ENCODE results near the gene NAXD.

The NAXD gene

GRCh38 chr13:110662777-110663443, 47.6 kb downstream of the NAXD start:
- DNase-seq (ENCODE audit: low read depth, low spot score), result no peak
- POLR2A ChIA-PET, result no interaction called here

GRCh38 chr13:110663491-110663890, 48.1 kb downstream of the NAXD start:
- H3K4me3 ChIP-seq (ENCODE audit: low read depth, low read length), result no peak overlapping the region
- ChIA-PET CTCF (interaction anchor here (1.1 to 2.2 kb wide), 2 partner anchors 18 to 155 kb away, joined by 3 to 7 read pairs; no protein-coding TSS in a partner anchor), POLR2A (no interaction called here)
- TF ChIP-seq CTCF (IDR thresholded peaks at IDR 0.05; ENCODE audit: insufficient read depth, low read length, missing control alignments), result no peak
- DNase-seq (ENCODE audit: low read depth, low spot score), result no peak

More at GRCh38 chr13:110662777-110663443, 47.6 kb downstream of the NAXD start:
- no peak for TF ChIP-seq CTCF (IDR thresholded peaks at IDR 0.05; ENCODE audit: insufficient read depth, low read length, missing control alignments)
- CTCF ChIA-PET, result interaction anchor here (2.2 kb wide), 1 partner anchor 155 kb away, joined by 7 read pairs; no protein-coding TSS in a partner anchor
- H3K4me3 ChIP-seq (ENCODE audit: low read depth, low read length), result no peak overlapping the region

- CTCF ChIA-PET, result interaction anchor here (1.0 to 2.2 kb wide), 4 partner anchors 9 to 154 kb away, joined by 3 to 7 read pairs (median 3); no protein-coding TSS in a partner anchor
- POLR2A ChIA-PET, result no interaction called here
- no peak for DNase-seq (ENCODE audit: low read depth, low spot score)
- no peak for TF ChIP-seq CTCF (IDR thresholded peaks at IDR 0.05; ENCODE audit: insufficient read depth, low read length, missing control alignments)
- H3K4me3 ChIP-seq (ENCODE audit: low read depth, low read length), result no peak overlapping the region
These were observed 48.7 kb downstream of the NAXD start for GRCh38 chr13:110664041-110664440.

GRCh38 chr13:110664673-110665072, 49.3 kb downstream of the NAXD start:
- DNase-seq (ENCODE audit: low read depth, low spot score), result no peak
- CTCF ChIA-PET, result interaction anchor here (1.0 to 2.2 kb wide), 4 partner anchors 9 to 154 kb away, joined by 3 to 7 read pairs (median 3); no protein-coding TSS in a partner anchor
- H3K4me3 ChIP-seq (ENCODE audit: low read depth, low read length), result no peak overlapping the region
- POLR2A ChIA-PET, result no interaction called here
- no peak for TF ChIP-seq CTCF (IDR thresholded peaks at IDR 0.05; ENCODE audit: insufficient read depth, low read length, missing control alignments)

GRCh38 chr13:110665491-110666254, 50.3 kb downstream of the NAXD start:
- DNase-seq (ENCODE audit: low read depth, low spot score), result no peak
- TF ChIP-seq CTCF (IDR thresholded peaks at IDR 0.05; ENCODE audit: insufficient read depth, low read length, missing control alignments), result no peak

GRCh38 chr13:110666255-110666533, 50.8 kb downstream of the NAXD start:
- DNase-seq (ENCODE audit: low read depth, low spot score), result no peak
- ChIA-PET POLR2A (no interaction called here), CTCF (no interaction called here)
- no peak overlapping the region for H3K4me3 ChIP-seq (ENCODE audit: low read depth, low read length)
- no peak for TF ChIP-seq CTCF (IDR thresholded peaks at IDR 0.05; ENCODE audit: insufficient read depth, low read length, missing control alignments)

More at GRCh38 chr13:110665491-110666254, 50.3 kb downstream of the NAXD start:
- ChIA-PET POLR2A (no interaction called here), CTCF (interaction anchor here (1.4 kb wide), 1 partner anchor 14 kb away, joined by 3 read pairs; no protein-coding TSS in a partner anchor)
- H3K4me3 ChIP-seq (ENCODE audit: low read depth, low read length), result no peak overlapping the region

All from AG04449 (cell line).